Measurements from ENCODE around the gene DUSP10. TPM values are rescaled to one million over a fixed set of nuclear protein-coding genes. Genes with fewer than 3 reads are reported as not detected.

DUSP10 gene
- total and polyA plus RNA-seq, 2 of the 13 experiments (the other 11 are each of a cell fraction or from before 2014, with no cell fraction given), result 2.1 to 4.4 TPM

DNA sequence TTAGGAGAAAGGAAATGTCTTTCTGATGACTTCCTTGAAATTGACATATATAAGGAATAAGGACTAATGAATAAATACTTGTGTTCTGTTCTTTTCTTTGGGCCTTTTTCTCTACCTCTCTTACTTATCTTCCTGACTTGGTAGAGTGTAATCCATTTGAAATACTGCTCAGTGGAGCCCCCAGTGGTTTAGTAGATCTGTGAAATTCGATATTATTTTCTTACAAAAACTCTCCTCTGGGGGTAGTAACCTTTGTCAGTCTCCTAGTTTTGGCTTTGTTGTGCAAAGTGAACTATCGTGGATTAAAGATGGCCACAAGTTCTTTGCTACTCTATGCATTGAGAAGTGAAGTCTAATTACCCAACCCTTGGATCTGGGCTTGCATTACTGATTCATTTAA lies 48.8 kb downstream of the DUSP10 start (continued):
- no peak for TF ChIP-seq SP1 (IDR thresholded peaks at IDR 0.05)
- no peak for TF ChIP-seq SP1 (CRISPR knock-in tag; IDR thresholded peaks at IDR 0.05)
- TF ChIP-seq ZNF839 (CRISPR knock-in tag; IDR thresholded peaks at IDR 0.05; ENCODE audit: borderline replicate concordance), result no peak
- no peak for TF ChIP-seq SOX5 (CRISPR knock-in tag; IDR thresholded peaks at IDR 0.05; ENCODE audit: borderline replicate concordance)
- TF ChIP-seq, protein P1, sequence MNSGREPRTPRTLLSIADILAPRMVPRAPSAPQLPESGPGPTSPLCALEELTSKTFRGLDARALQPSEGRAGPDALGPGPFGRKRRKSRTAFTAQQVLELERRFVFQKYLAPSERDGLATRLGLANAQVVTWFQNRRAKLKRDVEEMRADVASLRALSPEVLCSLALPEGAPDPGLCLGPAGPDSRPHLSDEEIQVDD (CRISPR knock-in tag; IDR thresholded peaks at IDR 0.05; ENCODE audit: borderline replicate concordance), result no peak
- TF ChIP-seq ATF7-NPFF (CRISPR knock-in tag; IDR thresholded peaks at IDR 0.05; ENCODE audit: low read depth), result no peak
- no peak for TF ChIP-seq ZFY (CRISPR knock-in tag; IDR thresholded peaks at IDR 0.05)

GRCh38 chr1:221692643-221693042 lies 49.2 kb downstream of the DUSP10 start:
- in situ Hi-C loops (cut with HindIII; ENCODE audit: extremely low pct_ligation_motif_present, low pct_unique_long_range_greater_than_20kb), result no loop called here
- intact Hi-C loops (cut with micrococcal nuclease; ENCODE audit: unreplicated experiment), result no loop called here
- Histone ChIP-seq H3K36me3 (replicated peaks in 1 of 2; ENCODE audit: control insufficient read depth in 1 of 2, insufficient read depth in 2 of 2, low read length in 2 of 2) (no peaks in the 10 kb centered on the region), H3K27ac (ENCODE audit: extremely low read length, insufficient read depth, low read length) (no peak overlapping the region), H3K27me3 (ENCODE audit: control insufficient read depth in 1 of 2, insufficient read depth in 2 of 2, low read length in 2 of 2) (no peaks in the 10 kb centered on the region), H3K9ac (ENCODE audit: insufficient read depth, low read depth, low read length) (no peak overlapping the region), H3K4me1 (ENCODE audit: insufficient read depth, low read length) (no peaks in the 10 kb centered on the region), H3K4me3 (replicated peaks in 1 of 3; ENCODE audit: insufficient read depth in 1 of 3, low read depth in 2 of 3, low read length in 3 of 3) (no peak overlapping the region), H4K20me1 (ENCODE audit: insufficient read depth, low read length) (no peaks in the 10 kb centered on the region), H3K9me3 (ENCODE audit: low read length) (0 out of 2 replicates have a peak, but pooled peaks cover 5% of the 10 kb centered on the region), H3K79me2 (ENCODE audit: insufficient read depth, low read length) (no peaks in the 10 kb centered on the region), H2AFZ (ENCODE audit: low read length) (no peak overlapping the region), H3K4me2 (ENCODE audit: low read depth, low read length) (no peak overlapping the region)
- WGBS (ENCODE audit: low lambda C conversion rate), result 48% methylated on average over 2 of the region's 2 CpGs
- ATAC-seq (no peak), FAIRE-seq (no peak), DNase-seq (ENCODE audit: low spot score) (no peak)
- BruUV-seq (replicated peaks), result no TSS peak
- ChIA-PET POLR2A (no interaction called here), CTCF (ENCODE audit: low intra/inter-chr PET ratio, low total read pairs) (no interaction called here)
- TF ChIP-seq PTBP1 (IDR thresholded peaks at IDR 0.05; ENCODE audit: low read depth, low read length, poor library complexity, severe bottlenecking) (no peak), TARDBP (CRISPR knock-in tag; IDR thresholded peaks at IDR 0.05) (no peak), ELK4 (CRISPR knock-in tag; IDR thresholded peaks at IDR 0.05; ENCODE audit: borderline replicate concordance) (no peak), AGO1 (IDR thresholded peaks at IDR 0.05; ENCODE audit: low read depth, low read length, poor library complexity, severe bottlenecking) (no peak), AKNA (CRISPR knock-in tag; IDR thresholded peaks at IDR 0.05; ENCODE audit: borderline replicate concordance) (no peak), HMG20A (CRISPR knock-in tag; IDR thresholded peaks at IDR 0.05; ENCODE audit: borderline replicate concordance) (no peak)
